Skeletal muscle tissue (tissue), 4 donors: ENCODE data around the gene REPIN1. TPM values are rescaled to one million over a fixed set of nuclear protein-coding genes. Genes with fewer than 3 reads are reported as not detected.
A peak's percentile ranks its signal among the peaks of the same experiment; 100 is the strongest.

Experiments used
- H3K27ac ChIP-seq: one replicate; pipeline ENCODE4 v1.7.0; 2013; ENCODE audit warnings: mild to moderate bottlenecking, low read depth, low read length, inconsistent platforms
- H3K27me3 ChIP-seq, 3 donors: one replicate each; pipeline ENCODE4 v1.7.0; 2013; ENCODE audit warnings: low read length in 3 of 3; ENCODE audit not compliant: control insufficient read depth in 3 of 3, insufficient read depth in 3 of 3
- H3K36me3 ChIP-seq, 3 donors: one replicate each; pipeline ENCODE4 v1.7.0; 2013; ENCODE audit warnings: low read length in 3 of 3; ENCODE audit not compliant: control insufficient read depth in 3 of 3, insufficient read depth in 3 of 3
- H3K4me1 ChIP-seq, 3 donors: one replicate each; pipeline ENCODE4 v1.7.0; 2013; ENCODE audit warnings: low read length in 3 of 3, mild to moderate bottlenecking in 3 of 3; ENCODE audit not compliant: control insufficient read depth in 3 of 3, insufficient read depth in 3 of 3
- H3K4me3 ChIP-seq, 3 donors: one replicate each; pipeline ENCODE4 v1.7.0; 2013; ENCODE audit warnings: low read length in 3 of 3
- H3K9ac ChIP-seq, 3 donors: one replicate each; pipeline ENCODE4 v1.7.0; 2013; ENCODE audit warnings: low read length in 3 of 3, mild to moderate bottlenecking in 3 of 3, moderate library complexity in 2 of 3, low read depth in 1 of 3
- H3K9me3 ChIP-seq, 3 donors: one replicate each; pipeline ENCODE4 v1.7.0; 2013; ENCODE audit warnings: low read length in 3 of 3; ENCODE audit not compliant: control insufficient read depth in 3 of 3
- total RNA-seq: library from RNA; depleted of rRNA; stranded (reverse); fragments of >200 nt; gene quantifications from one replicate; pipeline ENCODE4 v1.2.3, GENCODE V29; 2014
- donor health status: Osteomylitis.

Gene REPIN1
- total RNA-seq, result 31.3 TPM

- Histone ChIP-seq H3K9me3 (no peaks in the 10 kb centered on the region), H3K27ac (peak within 1 kb of the TSS; percentile 98), H3K27me3 (no peaks in the 10 kb centered on the region), H3K9ac (peak within 1 kb of the TSS; percentile 84 to 98 (median 96)), H3K4me1 (peaks cover 40 to 50% (median 40%) of the 10 kb centered on the region in 3 donors), H3K36me3 (peaks cover 18 to 34% (median 26%) of the 10 kb centered on the region in 3 donors), H3K4me3 (peak within 1 kb of the TSS; percentile 76 to 95 (median 90))
Measured at GRCh38 chr7:150368096-150368883, at the start of gene REPIN1. Gene REPIN1, plus strand, starts transcription at chr7:150368822. Its CDS starts 890 bp downstream, at chr7:150369712.

GRCh38 chr7:150321788-150322113 is 46.9 kb upstream of the REPIN1 start:
- H3K4me1 ChIP-seq, result peaks cover 4 to 9% (median 8%) of the 10 kb centered on the region in 3 donors
- H3K9ac ChIP-seq, result no peak overlapping the region
- H3K9me3 ChIP-seq, result no peaks in the 10 kb centered on the region
- H3K27me3 ChIP-seq, result peaks cover 5 to 9% (median 9%) of the 10 kb centered on the region in 3 donors
- H3K4me3 ChIP-seq, result no peak overlapping the region
- H3K27ac ChIP-seq, result no peak overlapping the region
- no peaks in the 10 kb centered on the region for H3K36me3 ChIP-seq

GRCh38 chr7:150322114-150322832 is 46.3 kb upstream of the REPIN1 start:
- Histone ChIP-seq H3K9ac (peak overlapping the region; percentile 53 to 79 (median 71)), H3K4me3 (peak overlapping the region; percentile 67 to 78 (median 73)), H3K27ac (no peak overlapping the region)

GRCh38 chr7:150322833-150323681 is 45.6 kb upstream of the REPIN1 start, which contains the start of the genes ACTR3C and LRRC61:
Gene ACTR3C, minus strand, starts transcription at chr7:150323545. Its CDS starts 28,249 bp downstream, at chr7:150295296.
Gene LRRC61, plus strand, starts transcription at chr7:150323355. Its CDS starts 13,507 bp downstream, at chr7:150336862.
- peaks cover 4 to 9% (median 8%) of the 10 kb centered on the region in 3 donors for H3K4me1 ChIP-seq
- H3K27me3 ChIP-seq, result peaks cover 5 to 9% (median 9%) of the 10 kb centered on the region in 3 donors
- peak within 1 kb of the TSS; percentile 53 to 79 (median 71) for H3K9ac ChIP-seq
- no peak within 1 kb of the TSS for H3K27ac ChIP-seq
- peak within 1 kb of the TSS; percentile 67 to 78 (median 73) for H3K4me3 ChIP-seq
- H3K9me3 ChIP-seq, result no peaks in the 10 kb centered on the region
- no peaks in the 10 kb centered on the region for H3K36me3 ChIP-seq

More at GRCh38 chr7:150322114-150322832, 46.3 kb upstream of the REPIN1 start:
- peaks cover 5 to 9% (median 9%) of the 10 kb centered on the region in 3 donors for H3K27me3 ChIP-seq
- no peaks in the 10 kb centered on the region for H3K36me3 ChIP-seq
- no peaks in the 10 kb centered on the region for H3K9me3 ChIP-seq
- peaks cover 4 to 9% (median 8%) of the 10 kb centered on the region in 3 donors for H3K4me1 ChIP-seq

- H3K27ac ChIP-seq, result no peak overlapping the region
- H3K27me3 ChIP-seq, result peaks cover 5 to 9% (median 9%) of the 10 kb centered on the region in 3 donors
- H3K36me3 ChIP-seq, result no peaks in the 10 kb centered on the region
- peak overlapping the region; percentile 67 to 78 (median 73) for H3K4me3 ChIP-seq
- H3K9me3 ChIP-seq, result no peaks in the 10 kb centered on the region
- H3K9ac ChIP-seq, result peak overlapping the region in 2 of 3 donors; percentile 53 to 79
- H3K4me1 ChIP-seq, result peaks cover 4 to 9% (median 8%) of the 10 kb centered on the region in 3 donors
Measured at GRCh38 chr7:150323682-150324372, 44.8 kb upstream of the REPIN1 start.

GRCh38 chr7:150324373-150324961 is 44.2 kb upstream of the REPIN1 start:
- peaks cover 5 to 9% (median 9%) of the 10 kb centered on the region in 3 donors for H3K27me3 ChIP-seq
- H3K9ac ChIP-seq, result no peak overlapping the region
- H3K36me3 ChIP-seq, result peaks cover 0 to 2% (median 0%) of the 10 kb centered on the region in 3 donors
- no peak overlapping the region for H3K27ac ChIP-seq
- H3K9me3 ChIP-seq, result no peaks in the 10 kb centered on the region
- peaks cover 4 to 12% (median 8%) of the 10 kb centered on the region in 3 donors for H3K4me1 ChIP-seq
- H3K4me3 ChIP-seq, result no peak overlapping the region

GRCh38 chr7:150325110-150325611 is 43.5 kb upstream of the REPIN1 start:
- Histone ChIP-seq H3K27ac (no peak overlapping the region), H3K36me3 (peaks cover 0 to 2% (median 0%) of the 10 kb centered on the region in 3 donors), H3K9ac (no peak overlapping the region), H3K4me1 (peaks cover 4 to 13% (median 8%) of the 10 kb centered on the region in 3 donors), H3K4me3 (no peak overlapping the region), H3K9me3 (no peaks in the 10 kb centered on the region), H3K27me3 (peaks cover 5 to 9% (median 9%) of the 10 kb centered on the region in 3 donors)

- Histone ChIP-seq H3K27ac (no peak overlapping the region), H3K9me3 (no peaks in the 10 kb centered on the region), H3K27me3 (peaks cover 5 to 9% (median 9%) of the 10 kb centered on the region in 3 donors), H3K4me1 (peaks cover 4 to 13% (median 8%) of the 10 kb centered on the region in 3 donors), H3K4me3 (no peak overlapping the region), H3K9ac (no peak overlapping the region), H3K36me3 (peaks cover 0 to 2% (median 0%) of the 10 kb centered on the region in 3 donors)
Measured at GRCh38 chr7:150325901-150326300, 42.7 kb upstream of the REPIN1 start.
